Rectal smooth muscle tissue (tissue), 1 donor: ENCODE measurements around the gene AGO1.

Experiments used
- H3K27ac ChIP-seq: one replicate; pipeline ENCODE4 v1.7.0; 2013; ENCODE audit warnings: low read depth, low read length, inconsistent platforms
- H3K27me3 ChIP-seq: one replicate; pipeline ENCODE4 v1.7.0; 2013; ENCODE audit warnings: low read length; ENCODE audit not compliant: control insufficient read depth, insufficient read depth
- H3K36me3 ChIP-seq: one replicate; pipeline ENCODE4 v1.7.0; 2013; ENCODE audit warnings: low read length; ENCODE audit not compliant: control insufficient read depth, insufficient read depth
- H3K4me1 ChIP-seq: one replicate; pipeline ENCODE4 v1.7.0; 2013; ENCODE audit warnings: low read length; ENCODE audit not compliant: control insufficient read depth, insufficient read depth
- H3K4me3 ChIP-seq: one replicate; pipeline ENCODE4 v1.7.0; 2013; ENCODE audit warnings: low read length
- H3K9ac ChIP-seq: one replicate; pipeline ENCODE4 v1.7.0; 2013; ENCODE audit warnings: low read length

AGO1 gene

GRCh38 chr1:35882945-35883634 is at the start of gene AGO1:
TSS of gene AGO1 (plus strand) at chr1:35883209. CDS start at chr1:35883422, 213 bp downstream.
- Histone ChIP-seq H3K4me1 (no peaks in the 10 kb centered on the region), H3K4me3 (peak within 1 kb of the TSS; percentile 100), H3K27ac (peak within 1 kb of the TSS; percentile 71), H3K36me3 (no peaks in the 10 kb centered on the region), H3K9ac (peak within 1 kb of the TSS; percentile 89), H3K27me3 (no peaks in the 10 kb centered on the region)

DNA sequence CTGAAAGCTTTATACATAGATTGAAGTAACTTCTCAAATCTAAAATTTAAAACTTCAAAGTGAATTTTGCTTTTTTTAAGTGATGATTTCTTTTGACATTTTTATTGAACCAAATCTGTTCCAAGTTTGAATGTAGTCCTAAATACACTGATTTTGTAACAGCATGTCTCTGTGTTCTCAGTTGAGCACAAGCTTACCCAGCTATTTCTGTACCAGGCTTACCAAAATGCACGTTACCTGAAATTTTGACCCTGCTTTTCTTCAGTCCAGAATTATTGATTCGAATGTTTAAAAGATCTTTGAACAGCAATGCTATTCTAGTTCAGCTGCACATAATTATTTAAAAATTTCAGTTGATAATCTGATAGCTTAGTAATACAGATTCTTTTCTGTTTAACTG is 49.6 kb upstream of the AGO1 start:
- Histone ChIP-seq H3K36me3 (peaks cover 13% of the 10 kb centered on the region), H3K27ac (no peak overlapping the region), H3K27me3 (no peaks in the 10 kb centered on the region), H3K9ac (no peak overlapping the region), H3K4me3 (no peak overlapping the region), H3K4me1 (no peaks in the 10 kb centered on the region)

DNA sequence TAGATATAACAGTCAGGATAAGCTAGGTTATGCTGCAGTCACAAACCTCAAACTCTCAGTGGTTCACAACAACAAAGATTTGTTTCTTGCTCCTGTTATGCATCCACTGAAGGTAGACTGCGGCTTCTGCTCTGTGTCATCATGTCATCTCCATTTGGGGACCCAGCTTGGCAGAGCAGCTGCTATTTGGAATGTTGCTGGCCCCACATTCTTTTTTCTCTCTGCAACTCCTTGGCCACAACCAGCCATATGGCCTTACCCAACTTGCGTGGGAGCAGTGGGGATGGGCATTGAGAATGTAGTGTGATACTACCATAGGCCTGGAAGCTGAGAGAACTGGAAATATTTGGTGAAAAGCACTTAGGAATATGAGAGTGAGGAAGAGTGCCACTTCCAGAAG is 48.8 kb upstream of the AGO1 start:
- Histone ChIP-seq H3K27me3 (no peaks in the 10 kb centered on the region), H3K4me1 (no peaks in the 10 kb centered on the region), H3K36me3 (peaks cover 15% of the 10 kb centered on the region), H3K27ac (no peak overlapping the region), H3K4me3 (no peak overlapping the region), H3K9ac (no peak overlapping the region)

- no peak overlapping the region for H3K4me3 ChIP-seq
- peaks cover 18% of the 10 kb centered on the region for H3K36me3 ChIP-seq
- H3K27ac ChIP-seq: no peak overlapping the region
- H3K4me1 ChIP-seq: no peaks in the 10 kb centered on the region
- no peaks in the 10 kb centered on the region for H3K27me3 ChIP-seq
- no peak overlapping the region for H3K9ac ChIP-seq
Observed at GRCh38 chr1:35835398-35835797, 47.6 kb upstream of the AGO1 start.

DNA sequence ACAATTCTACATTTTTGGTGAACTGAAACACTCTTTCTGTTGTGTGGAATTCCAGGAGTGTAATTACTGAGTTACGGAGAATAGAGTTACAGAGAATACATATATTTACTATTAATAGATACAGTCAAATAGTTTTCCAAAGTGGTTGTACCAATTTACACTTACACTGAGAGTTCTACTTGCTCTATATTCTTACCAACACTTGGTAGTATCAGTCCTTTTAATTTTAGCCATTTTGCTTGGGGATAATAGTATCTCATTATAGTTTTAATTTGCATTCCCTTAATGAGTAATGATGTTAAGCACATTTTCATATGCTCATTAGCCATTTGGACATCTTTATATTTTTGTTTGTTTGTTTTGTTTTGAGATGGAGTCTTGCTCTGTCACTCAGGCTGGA is 46.3 kb upstream of the AGO1 start:
- Histone ChIP-seq H3K4me1 (no peaks in the 10 kb centered on the region), H3K27me3 (no peaks in the 10 kb centered on the region), H3K36me3 (peaks cover 22% of the 10 kb centered on the region), H3K9ac (no peak overlapping the region), H3K27ac (no peak overlapping the region), H3K4me3 (no peak overlapping the region)

- Histone ChIP-seq H3K27ac (no peak overlapping the region), H3K27me3 (no peaks in the 10 kb centered on the region), H3K4me3 (no peak overlapping the region), H3K4me1 (no peaks in the 10 kb centered on the region), H3K9ac (no peak overlapping the region), H3K36me3 (peaks cover 22% of the 10 kb centered on the region)
Observed at GRCh38 chr1:35838693-35839245, 44.2 kb upstream of the AGO1 start.

DNA sequence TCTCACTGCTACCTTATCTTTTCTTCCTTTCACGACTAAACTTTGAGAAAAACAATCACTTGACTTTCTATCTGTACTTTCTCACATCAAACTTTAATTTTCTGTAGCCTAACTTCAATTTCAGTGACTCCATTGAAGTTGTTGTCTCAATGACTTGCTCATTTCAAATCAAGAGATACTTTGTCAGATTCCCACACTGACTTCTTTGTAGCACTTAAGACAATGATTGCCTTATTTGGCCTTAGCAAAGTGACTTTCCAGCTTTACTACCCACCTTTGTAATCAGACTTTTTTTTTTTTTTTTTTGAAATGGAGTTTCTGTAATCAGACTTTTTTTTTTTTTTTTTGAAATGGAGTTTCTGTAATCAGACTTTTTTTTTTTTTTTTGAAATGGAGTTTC is 38.2 kb upstream of the AGO1 start:
- no peak overlapping the region for H3K27ac ChIP-seq
- no peak overlapping the region for H3K4me3 ChIP-seq
- H3K4me1 ChIP-seq: peaks cover 4% of the 10 kb centered on the region
- peaks cover 10% of the 10 kb centered on the region for H3K36me3 ChIP-seq
- no peak overlapping the region for H3K9ac ChIP-seq
- no peaks in the 10 kb centered on the region for H3K27me3 ChIP-seq

- Histone ChIP-seq H3K27me3 (no peaks in the 10 kb centered on the region), H3K4me3 (no peak overlapping the region), H3K4me1 (peaks cover 5% of the 10 kb centered on the region), H3K36me3 (peaks cover 10% of the 10 kb centered on the region), H3K9ac (no peak overlapping the region), H3K27ac (no peak overlapping the region)
Observed at GRCh38 chr1:35845766-35846165, 37.2 kb upstream of the AGO1 start.

- Histone ChIP-seq H3K27me3 (no peaks in the 10 kb centered on the region), H3K4me3 (no peak overlapping the region), H3K36me3 (peaks cover 4% of the 10 kb centered on the region), H3K4me1 (peaks cover 20% of the 10 kb centered on the region), H3K9ac (no peak overlapping the region), H3K27ac (no peak overlapping the region)
Observed at GRCh38 chr1:35847935-35848565, 35.0 kb upstream of the AGO1 start.

GRCh38 chr1:35850051-35850450 is 33.0 kb upstream of the AGO1 start:
- no peak overlapping the region for H3K27ac ChIP-seq
- H3K36me3 ChIP-seq: peaks cover 11% of the 10 kb centered on the region
- no peak overlapping the region for H3K4me3 ChIP-seq
- H3K9ac ChIP-seq: no peak overlapping the region
- peaks cover 20% of the 10 kb centered on the region for H3K4me1 ChIP-seq
- no peaks in the 10 kb centered on the region for H3K27me3 ChIP-seq

- Histone ChIP-seq H3K9ac (no peak overlapping the region), H3K36me3 (peaks cover 14% of the 10 kb centered on the region), H3K27ac (no peak overlapping the region)
Observed at GRCh38 chr1:35850716-35851115, 32.3 kb upstream of the AGO1 start.

GRCh38 chr1:35851132-35851869 is 31.7 kb upstream of the AGO1 start:
- H3K36me3 ChIP-seq: peaks cover 16% of the 10 kb centered on the region
- H3K4me3 ChIP-seq: no peak overlapping the region
- H3K27me3 ChIP-seq: no peaks in the 10 kb centered on the region
- no peak overlapping the region for H3K9ac ChIP-seq
- peaks cover 20% of the 10 kb centered on the region for H3K4me1 ChIP-seq
- peak overlapping the region; percentile 30 for H3K27ac ChIP-seq

More at GRCh38 chr1:35850716-35851115, 32.3 kb upstream of the AGO1 start:
- Histone ChIP-seq H3K4me3 (no peak overlapping the region), H3K4me1 (peaks cover 20% of the 10 kb centered on the region), H3K27me3 (no peaks in the 10 kb centered on the region)
